Testis (tissue), 2 donors: ENCODE results near the gene VBP1.

Source experiments
- POLR2A ChIP-seq: fragments of 450-650 bp; IDR thresholded peaks from one replicate; pipeline ENCODE4 v1.6.1; 2017; ENCODE audit warnings: antibody characterized with exemption, mild to moderate bottlenecking, moderate library complexity
- TF ChIP-seq, protein P1 (sequence below), 3 experiments: fragments of 450-650 bp in 2 of 3; fragments of 200-600 bp in 1 of 3; sonication (generic) in 1 of 3; IDR thresholded peaks; one replicate each; pipeline ENCODE4 v1.5.1; 2016 to 2019; ENCODE audit warnings: antibody characterized with exemption in 3 of 3, mild to moderate bottlenecking in 2 of 3, moderate library complexity in 1 of 3

DNA sequence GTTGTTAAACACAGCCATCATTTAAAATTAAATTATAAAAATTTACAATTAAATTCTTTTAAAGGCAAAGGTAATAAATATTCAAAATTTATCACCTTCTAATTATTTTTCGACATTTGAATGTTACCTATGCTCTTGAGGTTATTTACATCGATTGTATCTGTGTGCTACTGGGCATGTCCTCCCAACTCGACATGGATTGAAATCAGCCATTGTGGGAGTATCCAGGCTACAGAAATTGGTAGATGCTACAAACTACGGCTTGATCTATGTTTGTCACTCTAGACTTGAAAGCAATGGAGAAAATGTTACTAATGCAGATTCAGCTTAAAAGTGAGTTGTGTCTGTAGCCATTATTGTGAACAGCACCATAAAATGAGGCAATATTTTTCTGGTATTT lies 2.5 kb upstream of the VBP1 start:
- TF ChIP-seq, protein P1, sequence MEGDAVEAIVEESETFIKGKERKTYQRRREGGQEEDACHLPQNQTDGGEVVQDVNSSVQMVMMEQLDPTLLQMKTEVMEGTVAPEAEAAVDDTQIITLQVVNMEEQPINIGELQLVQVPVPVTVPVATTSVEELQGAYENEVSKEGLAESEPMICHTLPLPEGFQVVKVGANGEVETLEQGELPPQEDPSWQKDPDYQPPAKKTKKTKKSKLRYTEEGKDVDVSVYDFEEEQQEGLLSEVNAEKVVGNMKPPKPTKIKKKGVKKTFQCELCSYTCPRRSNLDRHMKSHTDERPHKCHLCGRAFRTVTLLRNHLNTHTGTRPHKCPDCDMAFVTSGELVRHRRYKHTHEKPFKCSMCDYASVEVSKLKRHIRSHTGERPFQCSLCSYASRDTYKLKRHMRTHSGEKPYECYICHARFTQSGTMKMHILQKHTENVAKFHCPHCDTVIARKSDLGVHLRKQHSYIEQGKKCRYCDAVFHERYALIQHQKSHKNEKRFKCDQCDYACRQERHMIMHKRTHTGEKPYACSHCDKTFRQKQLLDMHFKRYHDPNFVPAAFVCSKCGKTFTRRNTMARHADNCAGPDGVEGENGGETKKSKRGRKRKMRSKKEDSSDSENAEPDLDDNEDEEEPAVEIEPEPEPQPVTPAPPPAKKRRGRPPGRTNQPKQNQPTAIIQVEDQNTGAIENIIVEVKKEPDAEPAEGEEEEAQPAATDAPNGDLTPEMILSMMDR (IDR thresholded peaks at IDR 0.05): no peak
- TF ChIP-seq POLR2A: no peak
